Mesenchymal stem cell (in vitro differentiated cells and primary cell): ENCODE data around the gene EHD2.

Experiments used
- DNase-seq: peaks from one replicate; pipeline ENCODE4 v3.0.0-alpha.2; 2013
- H2AFZ ChIP-seq: one replicate; pipeline ENCODE4 v1.6.1; 2013; ENCODE audit warnings: low read depth, mild to moderate bottlenecking, control low read depth, inconsistent platforms, low read length, moderate library complexity
- H2AK5ac ChIP-seq: 2 replicates; pipeline ENCODE4 v1.6.1; 2013; ENCODE audit warnings: low read length, moderate library complexity, mild to moderate bottlenecking, inconsistent platforms; ENCODE audit not compliant: severe bottlenecking
- H2BK120ac ChIP-seq: one replicate; pipeline ENCODE4 v1.6.1; 2013; ENCODE audit warnings: low read depth, mild to moderate bottlenecking, inconsistent platforms, low read length, moderate library complexity
- H2BK12ac ChIP-seq, 2 experiments: one replicate each; pipeline ENCODE4 v1.6.1; 2013; ENCODE audit warnings: inconsistent platforms in 2 of 2, low read length in 2 of 2, mild to moderate bottlenecking in 2 of 2, moderate library complexity in 2 of 2, control low read depth in 1 of 2
- H2BK15ac ChIP-seq: one replicate; pipeline ENCODE4 v1.6.1; 2013; ENCODE audit warnings: mild to moderate bottlenecking, low read depth, inconsistent platforms; ENCODE audit not compliant: poor library complexity, severe bottlenecking
- H2BK5ac ChIP-seq: 2 replicates; pipeline ENCODE4 v1.6.1; 2013; ENCODE audit warnings: low read depth, mild to moderate bottlenecking, low read length, control low read depth, inconsistent platforms; ENCODE audit not compliant: poor library complexity, severe bottlenecking
- H3K14ac ChIP-seq, 2 experiments: one replicate each; pipeline ENCODE4 v1.6.1; 2013; ENCODE audit warnings: inconsistent platforms in 2 of 2, low read length in 2 of 2, control low read depth in 1 of 2, mild to moderate bottlenecking in 1 of 2, moderate library complexity in 1 of 2
- H3K18ac ChIP-seq, 2 experiments: one replicate each; pipeline ENCODE4 v1.6.1; 2013; ENCODE audit warnings: inconsistent platforms in 2 of 2, low read length in 2 of 2, control low read depth in 1 of 2, low read depth in 1 of 2, mild to moderate bottlenecking in 1 of 2
- H3K23ac ChIP-seq, 2 experiments: one replicate each; pipeline ENCODE4 v1.6.1; 2013; ENCODE audit warnings: inconsistent platforms in 2 of 2, low read length in 2 of 2, mild to moderate bottlenecking in 2 of 2, moderate library complexity in 2 of 2, control low read depth in 1 of 2
- H3K27ac ChIP-seq: 2 replicates; pipeline ENCODE4 v1.5.1; 2013; ENCODE audit warnings: mild to moderate bottlenecking, moderate library complexity, low read length, control low read depth, inconsistent platforms; ENCODE audit not compliant: poor library complexity, severe bottlenecking
- H3K27me3 ChIP-seq, 2 experiments: 2 replicates each; pipeline versions ENCODE4 v1.6.1 to v1.7.0; 2013; ENCODE audit warnings: low read length in 2 of 2, mild to moderate bottlenecking in 2 of 2, moderate library complexity in 2 of 2, control low read depth in 1 of 2, inconsistent platforms in 1 of 2; ENCODE audit not compliant: control insufficient read depth in 1 of 2, insufficient read depth in 1 of 2
- H3K36me3 ChIP-seq, 2 experiments: 2 replicates each; pipeline versions ENCODE4 v1.6.1 to v1.7.0; 2013; ENCODE audit warnings: low read length in 2 of 2, control low read depth in 1 of 2, inconsistent platforms in 1 of 2, low read depth in 1 of 2, mild to moderate bottlenecking in 1 of 2; ENCODE audit not compliant: insufficient read depth in 2 of 2, control insufficient read depth in 1 of 2
- H3K4ac ChIP-seq, 2 experiments: one replicate each; pipeline ENCODE4 v1.6.1; 2013; ENCODE audit warnings: inconsistent platforms in 2 of 2, low read length in 2 of 2, mild to moderate bottlenecking in 2 of 2, moderate library complexity in 2 of 2, control low read depth in 1 of 2, low read depth in 1 of 2
- H3K4me1 ChIP-seq: 2 replicates; pipeline ENCODE4 v1.6.1; 2013; ENCODE audit warnings: low read depth, low read length, control low read depth; ENCODE audit not compliant: control insufficient read depth, insufficient read depth
- H3K4me2 ChIP-seq: 2 replicates; pipeline ENCODE4 v1.6.1; 2013; ENCODE audit warnings: low read length, mild to moderate bottlenecking, inconsistent platforms; ENCODE audit not compliant: poor library complexity, severe bottlenecking
- H3K4me3 ChIP-seq, 2 experiments: 2 replicates each; pipeline versions ENCODE4 v1.5.1 to v1.7.0; 2013; ENCODE audit warnings: low read length in 2 of 2, mild to moderate bottlenecking in 2 of 2, control low read depth in 1 of 2, low read depth in 1 of 2; ENCODE audit not compliant: insufficient read depth in 1 of 2
- H3K79me1 ChIP-seq: replicated peaks from 2 replicates; pipeline ENCODE4 v1.6.1; 2013; ENCODE audit warnings: mild to moderate bottlenecking, control low read depth, low read length, inconsistent platforms; ENCODE audit not compliant: poor library complexity, severe bottlenecking
- H3K9ac ChIP-seq: 2 replicates; pipeline ENCODE4 v1.7.0; 2013; ENCODE audit warnings: mild to moderate bottlenecking, low read length, moderate library complexity
- H3K9me3 ChIP-seq: 2 replicates; pipeline ENCODE4 v1.7.0; 2013; ENCODE audit warnings: mild to moderate bottlenecking, low read length; ENCODE audit not compliant: control insufficient read depth
- H4K8ac ChIP-seq: one replicate; pipeline ENCODE4 v1.6.1; 2013; ENCODE audit warnings: inconsistent platforms, mild to moderate bottlenecking, low read length, moderate library complexity
- H4K91ac ChIP-seq: one replicate; pipeline ENCODE4 v1.6.1; 2013; ENCODE audit warnings: mild to moderate bottlenecking, low read length, inconsistent platforms
- WGBS: methylation state at CpG from one replicate; pipeline ENCODE4 v1.1.7; 2013; ENCODE audit warnings: mixed read lengths; 5-methylcytosine and 5-hydroxymethylcytosine counted together

Gene EHD2

DNA sequence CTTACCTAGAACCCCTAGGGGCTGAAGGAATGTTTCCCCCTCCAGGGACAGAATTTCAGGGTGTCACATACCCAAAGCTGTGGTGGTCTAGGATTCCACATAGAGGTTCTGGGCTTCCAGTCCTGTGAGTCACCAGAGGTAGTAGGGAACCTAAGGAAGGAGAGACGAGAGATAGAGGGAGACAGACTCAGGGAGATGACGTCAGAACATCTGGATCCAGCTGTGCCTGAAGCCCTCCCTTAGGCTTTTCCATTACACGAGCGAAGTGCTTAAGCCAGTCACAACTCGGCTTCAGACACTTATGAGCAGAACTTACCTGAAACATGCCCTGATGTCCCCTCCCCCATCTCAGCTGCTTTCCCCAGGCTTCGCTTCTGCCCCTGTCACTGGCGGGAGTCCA, 53.4 kb downstream of the EHD2 start:
- DNase-seq = peak; percentile 24
- no peak overlapping the region for H3K23ac ChIP-seq
- no peak overlapping the region for H4K91ac ChIP-seq
- H2BK12ac ChIP-seq = no peak overlapping the region
- no peak overlapping the region for H3K27ac ChIP-seq
- no peak overlapping the region for H3K4me3 ChIP-seq
- no peak overlapping the region for H3K4me2 ChIP-seq
- no peak overlapping the region for H2AFZ ChIP-seq
- no peak overlapping the region for H4K8ac ChIP-seq
- H3K14ac ChIP-seq = no peak overlapping the region
- no peak overlapping the region for H2BK5ac ChIP-seq
- no peaks in the 10 kb centered on the region for H3K36me3 ChIP-seq
- no peak overlapping the region for H3K9ac ChIP-seq
- H3K9me3 ChIP-seq = no peaks in the 10 kb centered on the region
- no peak overlapping the region for H2AK5ac ChIP-seq
- H3K27me3 ChIP-seq = peaks cover 0 to 5% of the 10 kb centered on the region in 2 experiments
- H3K18ac ChIP-seq = no peak overlapping the region
- H2BK15ac ChIP-seq = no peak overlapping the region
- H3K4ac ChIP-seq = no peak overlapping the region
- H3K79me1 ChIP-seq = no peaks in the 10 kb centered on the region
- WGBS = 77% methylated on average over 7 of the region's 7 CpGs
- H2BK120ac ChIP-seq = no peak overlapping the region
- H3K4me1 ChIP-seq = peaks cover 5% of the 10 kb centered on the region

DNA sequence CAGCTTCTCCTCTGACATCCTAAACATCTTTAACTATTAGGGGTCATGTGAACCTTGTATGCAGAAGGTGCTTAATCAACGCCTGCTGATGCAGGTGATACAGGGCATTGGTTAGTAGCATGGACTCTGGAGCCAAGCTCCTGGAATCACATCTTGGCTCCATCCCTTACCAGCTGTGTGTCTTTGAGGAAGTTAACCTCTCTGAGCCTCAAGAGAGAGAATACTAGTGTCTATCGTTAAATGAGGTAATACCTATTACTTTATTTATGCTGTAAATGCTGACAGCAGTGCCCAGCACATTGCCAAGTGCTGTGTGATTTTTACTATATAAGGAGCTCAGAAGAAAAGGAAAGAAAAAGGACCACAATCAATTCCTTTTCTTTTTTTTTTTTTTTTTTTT, 54.1 kb downstream of the EHD2 start:
- Histone ChIP-seq H2AK5ac (no peak overlapping the region), H3K9ac (no peak overlapping the region), H3K36me3 (no peaks in the 10 kb centered on the region), H3K4me3 (no peak overlapping the region), H2BK120ac (no peak overlapping the region), H4K8ac (no peak overlapping the region), H3K18ac (no peak overlapping the region), H3K4me1 (peaks cover 5% of the 10 kb centered on the region), H4K91ac (no peak overlapping the region), H3K27ac (no peak overlapping the region), H3K27me3 (peaks cover 0 to 5% of the 10 kb centered on the region in 2 experiments), H2BK15ac (no peak overlapping the region), H3K23ac (no peak overlapping the region), H3K4ac (no peak overlapping the region), H3K9me3 (no peaks in the 10 kb centered on the region), H3K4me2 (no peak overlapping the region), H3K79me1 (no peaks in the 10 kb centered on the region), H2BK12ac (no peak overlapping the region), H2AFZ (no peak overlapping the region), H3K14ac (no peak overlapping the region), H2BK5ac (no peak overlapping the region)
- DNase-seq = no peak
- 67% methylated on average over 1 of the region's 2 CpGs for WGBS

DNA sequence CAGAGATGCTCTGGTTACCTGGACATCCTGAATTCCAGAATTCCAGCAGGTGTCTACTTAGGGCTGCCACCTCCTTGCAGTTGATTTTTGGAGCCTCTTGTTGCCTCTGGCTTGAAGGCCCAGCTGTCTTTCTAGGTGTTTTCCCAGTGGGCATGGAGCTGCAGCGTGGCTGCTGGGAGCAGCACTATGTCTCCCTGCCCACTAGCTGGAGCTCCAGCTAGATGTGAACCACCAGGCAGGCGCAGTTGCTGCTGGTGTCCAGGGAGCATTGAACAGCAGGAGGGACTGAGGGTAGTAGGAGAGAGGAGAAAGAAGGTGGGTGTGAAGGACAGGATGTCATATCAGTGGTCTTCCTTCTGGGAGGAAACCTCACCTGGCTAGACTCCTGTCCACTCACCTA, 55.4 kb downstream of the EHD2 start:
- H3K79me1 ChIP-seq = no peaks in the 10 kb centered on the region
- no peak overlapping the region for H3K18ac ChIP-seq
- no peak overlapping the region for H3K27ac ChIP-seq
- no peak overlapping the region for H2BK5ac ChIP-seq
- no peak overlapping the region for H3K9ac ChIP-seq
- H3K9me3 ChIP-seq = no peaks in the 10 kb centered on the region
- H3K23ac ChIP-seq = no peak overlapping the region
- WGBS = 83% methylated on average over 2 of the region's 2 CpGs
- H2AK5ac ChIP-seq = no peak overlapping the region
- H2AFZ ChIP-seq = no peak overlapping the region
- H2BK15ac ChIP-seq = no peak overlapping the region
- H3K14ac ChIP-seq = no peak overlapping the region
- H2BK12ac ChIP-seq = no peak overlapping the region
- no peak overlapping the region for H3K4ac ChIP-seq
- H3K36me3 ChIP-seq = no peaks in the 10 kb centered on the region
- DNase-seq = no peak
- no peak overlapping the region for H2BK120ac ChIP-seq
- no peak overlapping the region for H3K4me2 ChIP-seq
- H4K91ac ChIP-seq = no peak overlapping the region
- no peak overlapping the region for H3K4me3 ChIP-seq
- no peak overlapping the region for H4K8ac ChIP-seq
- H3K4me1 ChIP-seq = peaks cover 5% of the 10 kb centered on the region
- peaks cover 0 to 5% of the 10 kb centered on the region in 2 experiments for H3K27me3 ChIP-seq

DNA sequence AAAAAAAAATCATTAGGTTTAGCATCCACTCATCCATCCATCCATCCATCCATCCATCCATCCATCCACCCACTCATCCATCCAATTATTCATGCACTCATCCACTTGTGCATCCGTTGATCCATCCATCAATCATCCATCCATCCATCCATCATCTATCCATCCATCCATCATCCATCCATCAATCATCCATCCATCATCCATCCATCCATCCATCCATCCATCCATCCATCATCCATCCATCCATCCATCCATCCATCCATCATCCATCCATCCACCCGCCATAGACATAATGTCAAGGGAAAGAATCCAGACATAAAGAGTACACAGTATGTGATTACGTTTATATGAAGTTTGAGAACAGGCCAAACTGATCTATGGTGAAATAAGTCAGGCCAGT, 56.3 kb downstream of the EHD2 start:
- Histone ChIP-seq H2BK5ac (no peak overlapping the region), H3K14ac (no peak overlapping the region), H3K4me3 (no peak overlapping the region), H2AFZ (no peak overlapping the region), H3K4me1 (peaks cover 5% of the 10 kb centered on the region), H2BK12ac (no peak overlapping the region), H3K4me2 (no peak overlapping the region), H2AK5ac (no peak overlapping the region), H3K27ac (no peak overlapping the region), H2BK120ac (no peak overlapping the region), H3K9me3 (no peaks in the 10 kb centered on the region), H2BK15ac (no peak overlapping the region), H3K27me3 (peaks cover 0 to 5% of the 10 kb centered on the region in 2 experiments), H3K18ac (no peak overlapping the region), H3K23ac (no peak overlapping the region), H3K79me1 (no peaks in the 10 kb centered on the region), H3K36me3 (no peaks in the 10 kb centered on the region), H4K8ac (no peak overlapping the region), H3K4ac (no peak overlapping the region), H4K91ac (no peak overlapping the region), H3K9ac (no peak overlapping the region)
- DNase-seq = no peak
- WGBS = 81% methylated on average over 3 of the region's 3 CpGs
